Osteoblast (primary cell): Measurements from ENCODE around the gene RHOA. TPM values are rescaled to one million over a fixed set of nuclear protein-coding genes. Genes with fewer than 3 reads are reported as not detected.

Source experiments
- DNase-seq: peaks from one replicate; pipeline ENCODE4 v3.0.0; 2011; ENCODE audit warnings: low spot score, mixed read lengths; ENCODE audit not compliant: insufficient read length; ENCODE audit errors: missing footprints
- H2AFZ ChIP-seq: 2 replicates; pipeline ENCODE4 v1.6.0; 2011; ENCODE audit warnings: mild to moderate bottlenecking, low read length
- H3K27ac ChIP-seq: 2 replicates; pipeline ENCODE4 v1.5.1; 2011; ENCODE audit warnings: mild to moderate bottlenecking, low read depth, low read length, moderate library complexity
- H3K27me3 ChIP-seq: 2 replicates; pipeline ENCODE4 v1.6.0; 2012; ENCODE audit warnings: mild to moderate bottlenecking, control low read depth, inconsistent platforms, low read length, moderate library complexity; ENCODE audit not compliant: insufficient read depth
- H3K36me3 ChIP-seq: 2 replicates; pipeline ENCODE4 v1.5.1; 2011; ENCODE audit warnings: mild to moderate bottlenecking, low read length, control low read depth, moderate library complexity; ENCODE audit not compliant: insufficient read depth
- H3K4me1 ChIP-seq: 2 replicates; pipeline ENCODE4 v1.5.1; 2011; ENCODE audit warnings: mild to moderate bottlenecking, low read length, control low read depth, moderate library complexity; ENCODE audit not compliant: insufficient read depth
- H3K4me2 ChIP-seq: 2 replicates; pipeline ENCODE4 v1.6.0; 2011; ENCODE audit warnings: mild to moderate bottlenecking, low read length; ENCODE audit not compliant: insufficient read depth
- H3K4me3 ChIP-seq: fragments of 200-600 bp; sonication (generic); 3 replicates; pipeline ENCODE4 v1.5.1; 2012; ENCODE audit warnings: mild to moderate bottlenecking, low read length, inconsistent platforms; ENCODE audit not compliant: insufficient read depth
- H3K79me2 ChIP-seq: 2 replicates; pipeline ENCODE4 v1.6.0; 2012; ENCODE audit warnings: mild to moderate bottlenecking, low read length, control low read depth, inconsistent platforms; ENCODE audit not compliant: insufficient read depth
- H3K9me3 ChIP-seq: 2 replicates; pipeline ENCODE4 v1.5.1; 2011; ENCODE audit warnings: low read depth, low read length, control low read depth
- H4K20me1 ChIP-seq: 2 replicates; pipeline ENCODE4 v1.6.0; 2012; ENCODE audit warnings: mild to moderate bottlenecking, low read length, control low read depth; ENCODE audit not compliant: insufficient read depth
- CTCF ChIP-seq: IDR thresholded peaks from 2 replicates; pipeline ENCODE4 v1.5.1; 2011; ENCODE audit warnings: mild to moderate bottlenecking, low read depth, low read length, moderate library complexity; ENCODE audit errors: extremely low read depth
- total RNA-seq: library from RNA; depleted of rRNA; stranded (reverse); fragments of >200 nt; gene quantifications from 2 replicates; pipeline ENCODE4 v1.2.3, GENCODE V29; 2012

The RHOA gene
- total RNA-seq, 1 donor = 899 TPM

GRCh38 chr3:49415931-49416601 is 4.3 kb upstream of the RHOA start:
- H3K27ac ChIP-seq = no peak overlapping the region
- H3K27me3 ChIP-seq = no peaks in the 10 kb centered on the region
- H2AFZ ChIP-seq = no peak overlapping the region
- peaks cover 33% of the 10 kb centered on the region for H3K36me3 ChIP-seq
- peaks cover 20% of the 10 kb centered on the region for H3K4me1 ChIP-seq
- H3K4me2 ChIP-seq = no peak overlapping the region
- TF ChIP-seq CTCF = no peak
- H3K9me3 ChIP-seq = no peaks in the 10 kb centered on the region
- H3K4me3 ChIP-seq = no peak overlapping the region
- H4K20me1 ChIP-seq = peaks cover 2% of the 10 kb centered on the region
- H3K79me2 ChIP-seq = peaks cover 38% of the 10 kb centered on the region
- peak; percentile 87 for DNase-seq

GRCh38 chr3:49414753-49415152 is 3.0 kb upstream of the RHOA start:
- Histone ChIP-seq H3K27me3 (no peaks in the 10 kb centered on the region), H3K79me2 (peaks cover 51% of the 10 kb centered on the region), H3K4me1 (peaks cover 22% of the 10 kb centered on the region), H4K20me1 (peaks cover 15% of the 10 kb centered on the region), H2AFZ (no peak overlapping the region), H3K4me2 (no peak overlapping the region), H3K36me3 (peaks cover 33% of the 10 kb centered on the region), H3K4me3 (no peak overlapping the region), H3K27ac (peak overlapping the region; percentile 61), H3K9me3 (no peaks in the 10 kb centered on the region)
- no peak for TF ChIP-seq CTCF
- DNase-seq = no peak

- Histone ChIP-seq H4K20me1 (peaks cover 24% of the 10 kb centered on the region), H3K27me3 (no peaks in the 10 kb centered on the region), H3K79me2 (peaks cover 65% of the 10 kb centered on the region), H3K9me3 (no peaks in the 10 kb centered on the region), H3K4me2 (peak overlapping the region; percentile 88), H3K27ac (peak overlapping the region; percentile 95), H3K4me1 (peaks cover 25% of the 10 kb centered on the region), H2AFZ (no peak overlapping the region), H3K36me3 (peaks cover 33% of the 10 kb centered on the region), H3K4me3 (peak overlapping the region; percentile 91)
- TF ChIP-seq CTCF = no peak
- DNase-seq = no peak
Measured at GRCh38 chr3:49413338-49413734, 1.6 kb upstream of the RHOA start.

- peak overlapping the region; percentile 51 for H2AFZ ChIP-seq
- peak overlapping the region; percentile 91 for H3K4me3 ChIP-seq
- DNase-seq = peak; percentile 76
Measured at GRCh38 chr3:49412632-49413337, 1.0 kb upstream of the RHOA start.

More at GRCh38 chr3:49412632-49413337, 1.0 kb upstream of the RHOA start:
- no peaks in the 10 kb centered on the region for H3K27me3 ChIP-seq
- no peaks in the 10 kb centered on the region for H3K9me3 ChIP-seq
- peaks cover 31% of the 10 kb centered on the region for H3K36me3 ChIP-seq
- peaks cover 28% of the 10 kb centered on the region for H3K4me1 ChIP-seq
- peaks cover 71% of the 10 kb centered on the region for H3K79me2 ChIP-seq
- TF ChIP-seq CTCF = no peak
- H4K20me1 ChIP-seq = peaks cover 28% of the 10 kb centered on the region
- H3K27ac ChIP-seq = peak overlapping the region; percentile 95
- H3K4me2 ChIP-seq = peak overlapping the region; percentile 88
